NOMO-1 (cell line): ENCODE data around the gene AGRN.
"Not testable (repeated sequence)": the region's sequence is repeated elsewhere in the genome, so short reads cannot be mapped to it uniquely, and the experiment has no call there.

Experiments
- DNase-seq, 2 experiments: peaks; one replicate each; lab custom pipeline; 2025; ENCODE audit not compliant: unreplicated experiment in 2 of 2; lab: John Stamatoyannopoulos, UW

AGRN gene

DNA sequence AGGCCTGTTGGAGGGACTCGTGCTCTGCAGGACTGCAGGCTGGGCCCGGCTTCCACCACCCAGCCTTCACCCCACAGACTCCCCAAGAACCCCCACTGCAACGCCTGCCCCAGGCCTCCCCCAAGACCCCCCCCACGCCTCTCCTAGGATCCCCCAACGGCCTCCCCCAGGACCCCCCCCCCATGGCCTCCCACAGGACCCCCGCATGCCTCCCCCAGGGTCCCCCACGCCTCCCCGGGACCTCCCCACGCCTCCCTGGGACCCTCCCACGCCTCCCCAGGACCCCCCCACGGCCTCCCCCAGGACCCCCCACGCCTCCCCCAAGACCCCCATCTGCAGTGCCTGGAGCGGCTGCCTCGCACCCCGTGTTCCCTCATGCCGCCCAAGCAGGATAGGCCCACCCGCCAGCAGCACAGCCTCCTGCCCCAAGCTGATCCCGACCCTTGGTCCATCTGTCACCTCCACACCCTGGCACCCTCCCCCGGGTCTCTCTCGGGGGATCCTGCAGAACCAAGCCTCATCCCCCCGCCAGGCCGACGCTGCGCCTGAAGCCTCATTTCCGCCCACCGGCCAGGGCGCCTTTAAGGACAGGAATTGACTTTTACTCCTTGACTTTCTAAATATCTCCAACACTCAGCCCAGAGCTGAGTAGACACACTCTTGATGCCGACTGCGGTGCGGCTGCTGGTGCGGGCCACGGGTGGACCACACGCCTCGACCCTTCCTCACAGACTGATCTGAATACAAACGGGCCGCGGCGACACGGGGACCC, 68.3 kb downstream of the AGRN start:
- no peak for DNase-seq

DNA sequence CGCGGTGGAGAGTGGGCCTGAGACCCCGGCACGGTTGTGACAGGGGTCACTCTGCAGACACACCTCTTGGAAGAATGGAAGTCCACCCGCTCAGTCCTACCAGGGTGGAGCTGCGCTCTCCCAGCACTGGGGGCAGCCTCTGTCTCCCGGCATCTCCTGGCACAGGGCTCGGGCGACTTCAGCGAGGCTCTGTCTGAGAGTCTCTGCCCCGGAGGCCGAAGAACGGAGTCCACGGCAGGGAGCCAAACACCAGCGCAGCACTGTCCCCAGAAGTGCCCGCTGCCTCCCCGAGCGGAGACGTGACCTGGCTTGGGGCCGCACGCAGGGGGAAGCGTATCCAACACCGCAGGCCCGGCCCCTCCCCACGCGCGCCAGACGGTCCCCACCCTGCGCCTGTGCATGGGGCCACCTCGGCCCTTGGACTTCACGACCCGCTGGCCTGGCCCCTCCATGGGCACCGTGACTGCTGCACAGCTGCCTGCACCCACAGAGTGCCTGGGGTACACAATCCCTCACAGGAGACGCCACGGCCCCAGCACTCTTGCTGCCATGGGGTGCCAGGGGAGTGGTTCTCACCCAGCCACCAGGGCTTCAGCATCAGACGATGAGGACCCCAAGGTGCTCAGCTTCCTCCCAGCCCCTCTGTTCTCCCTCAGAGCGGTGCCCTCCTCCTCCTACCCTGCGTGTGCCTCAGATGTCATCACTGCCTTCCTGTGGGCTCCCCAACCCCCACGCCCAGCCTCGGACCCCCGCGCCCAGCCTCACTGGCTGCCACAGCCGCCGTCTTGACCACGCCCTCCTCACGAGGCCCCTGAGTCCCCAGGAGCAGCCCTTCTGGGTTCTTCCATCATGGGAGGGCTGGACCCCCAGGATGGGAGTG, 69.1 kb downstream of the AGRN start:
- DNase-seq, result no peak

DNA sequence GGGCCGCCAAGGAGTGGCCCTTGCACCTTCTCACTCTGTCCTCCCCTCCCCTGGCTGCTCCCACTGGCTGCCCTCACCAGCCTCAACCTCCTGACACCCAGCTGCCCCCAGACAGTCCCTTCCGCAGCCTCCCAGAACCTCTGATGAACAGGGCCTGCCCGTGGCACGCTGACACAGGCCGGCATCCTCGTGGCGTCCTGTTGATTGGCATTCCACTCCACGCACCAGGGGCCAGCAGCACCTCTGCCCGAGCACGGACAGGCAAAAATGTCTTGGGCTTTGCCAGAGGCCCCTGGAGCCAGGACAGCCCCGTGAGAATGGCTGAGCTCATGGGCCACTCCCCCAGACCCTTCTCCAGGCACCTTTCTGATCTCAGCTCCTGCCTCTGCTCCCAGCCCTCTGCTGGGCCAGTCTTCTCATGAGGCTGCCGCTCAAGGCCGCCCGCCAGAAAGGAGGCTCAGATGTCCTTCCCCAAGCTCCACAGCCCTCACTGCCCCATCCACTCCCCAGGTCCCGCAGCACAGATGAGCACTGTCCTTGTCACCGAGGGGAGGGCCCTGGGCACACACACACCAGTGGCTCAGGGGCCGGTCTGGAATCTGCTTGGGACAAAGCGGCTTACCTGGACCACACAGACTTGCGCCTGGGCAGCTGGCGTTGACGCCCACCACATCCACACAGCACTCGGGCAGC, 70.0 kb downstream of the AGRN start:
- DNase-seq, result no peak

- no peak for DNase-seq
Measured at GRCh38 chr1:1090424-1091343, 70.8 kb downstream of the AGRN start.

- DNase-seq, result no peak
Measured at GRCh38 chr1:1091344-1092148, 71.6 kb downstream of the AGRN start.

GRCh38 chr1:1092149-1092855, 72.4 kb downstream of the AGRN start:
- no peak for DNase-seq

DNA sequence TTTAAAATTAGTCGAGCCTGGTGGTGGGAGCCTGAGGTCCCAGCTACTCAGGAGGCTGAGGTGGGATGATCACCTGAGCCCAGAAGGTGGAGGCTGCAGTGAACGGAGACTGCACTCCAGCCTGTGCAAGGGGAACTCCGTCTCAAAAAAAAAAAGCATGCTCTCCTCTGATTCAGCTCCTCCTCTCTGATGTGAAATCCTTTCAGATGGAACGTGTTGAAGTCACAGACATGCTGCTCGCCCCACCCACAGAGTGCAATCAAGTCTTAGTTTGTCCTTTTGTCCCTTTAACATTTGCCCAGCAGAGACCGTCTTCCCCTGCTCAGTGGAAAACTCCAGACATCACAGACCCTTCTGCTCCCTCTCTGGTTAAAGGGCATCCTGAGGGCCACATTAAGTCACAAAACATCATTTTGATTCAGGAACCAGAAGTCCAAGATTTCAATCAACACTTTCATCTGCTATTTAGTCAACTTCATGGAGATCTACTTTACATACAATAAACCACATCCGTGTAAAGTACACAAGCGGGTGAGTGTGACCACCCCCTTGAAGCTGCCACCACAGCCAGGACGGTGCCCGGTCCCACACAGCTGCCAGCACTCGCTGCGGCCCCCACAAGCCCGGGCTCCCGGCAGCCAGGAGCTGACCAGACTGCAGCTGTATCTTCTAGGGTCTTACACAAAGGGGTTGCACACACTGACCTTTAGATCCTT, 73.1 kb downstream of the AGRN start:
- DNase-seq, result no peak

GRCh38 chr1:1093610-1093943, 73.7 kb downstream of the AGRN start:
- no peak for DNase-seq

DNA sequence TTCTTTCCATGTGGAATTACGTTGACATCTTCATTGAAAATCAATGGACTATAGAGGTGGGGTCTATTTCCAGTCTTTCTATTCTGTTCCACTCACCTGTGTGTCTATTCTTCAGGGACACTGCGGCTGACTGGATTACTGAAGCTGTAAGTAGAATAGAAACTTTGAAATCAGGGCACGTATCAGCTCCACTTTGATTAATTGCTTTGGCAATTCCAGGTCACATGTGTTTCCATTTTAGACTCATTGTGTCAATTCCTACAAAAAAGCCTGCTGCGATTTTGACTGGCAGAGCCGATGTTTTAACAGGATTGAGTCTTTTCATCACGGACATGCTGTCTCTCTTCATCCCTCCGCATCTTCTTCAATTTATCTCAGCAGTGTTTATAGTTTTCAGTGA, 75.1 kb downstream of the AGRN start:
- DNase-seq, result no peak

DNA sequence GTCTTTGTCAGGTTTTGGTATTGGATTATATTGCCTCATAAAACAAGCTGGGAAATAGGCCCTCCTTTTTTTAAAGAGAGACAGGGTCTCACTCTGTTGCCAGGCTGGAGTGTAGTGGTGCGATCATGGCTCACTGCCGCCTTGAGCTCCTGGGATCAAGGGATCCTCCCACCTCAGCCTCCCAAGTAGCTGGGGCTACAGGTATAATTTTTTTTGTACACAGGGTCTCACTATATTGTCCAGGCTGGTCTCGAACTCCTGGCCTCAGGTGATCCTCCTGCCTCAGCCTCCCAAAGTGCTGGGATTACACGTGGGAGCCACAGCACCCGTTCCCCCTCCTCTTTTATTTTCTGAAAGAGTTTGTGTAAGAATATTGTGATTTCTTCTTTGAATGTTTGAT, 76.2 kb downstream of the AGRN start:
- DNase-seq, result not testable (repeated sequence)

GRCh38 chr1:1098681-1099421, 78.9 kb downstream of the AGRN start:
- DNase-seq, result no peak

GRCh38 chr1:1099506-1100183, 79.7 kb downstream of the AGRN start:
- no peak for DNase-seq

GRCh38 chr1:1100296-1100695, 80.4 kb downstream of the AGRN start:
- DNase-seq, result no peak

DNA sequence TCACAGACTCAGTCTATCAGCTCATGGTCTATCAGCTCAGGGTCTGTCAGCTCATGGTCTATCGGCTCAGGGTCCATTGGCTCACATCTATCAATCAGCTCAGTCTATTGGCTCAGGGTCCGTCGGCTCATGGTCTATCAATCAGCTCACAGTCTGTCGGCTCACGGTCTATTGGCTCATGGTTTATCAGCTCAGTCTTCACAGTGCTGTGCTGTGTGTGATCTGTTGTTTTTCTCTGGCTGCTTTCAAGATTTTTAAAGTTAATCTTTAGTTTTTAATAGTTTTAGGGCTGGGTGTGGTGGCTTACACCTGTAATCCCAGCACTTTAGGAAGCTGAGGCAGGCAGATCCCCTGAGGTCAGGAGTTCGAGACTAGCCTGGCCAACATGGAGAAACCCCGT, 81.6 kb downstream of the AGRN start:
- no peak for DNase-seq

DNA sequence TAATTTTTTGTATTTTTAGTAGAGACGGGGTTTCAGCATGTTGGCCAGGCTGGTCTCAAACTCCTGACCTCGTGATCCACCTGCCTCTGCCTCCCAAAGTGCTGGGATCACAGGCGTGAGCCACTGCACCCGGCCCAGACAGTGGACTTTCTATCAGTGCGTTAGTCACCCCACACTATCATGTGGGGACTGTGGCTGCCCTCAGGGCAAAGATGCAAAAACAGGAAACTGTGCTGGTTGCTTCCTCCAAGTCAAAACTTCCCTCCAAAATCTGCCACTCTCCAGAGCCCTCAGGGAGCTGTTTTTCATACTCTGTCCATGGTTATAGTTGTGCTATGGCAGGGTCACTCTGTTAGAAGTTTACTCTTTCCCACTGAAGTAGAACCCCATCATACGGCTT, 84.2 kb downstream of the AGRN start:
- not testable (repeated sequence) for DNase-seq
